ENCODE measurements around the gene OSBPL2.

The OSBPL2 gene

DNA sequence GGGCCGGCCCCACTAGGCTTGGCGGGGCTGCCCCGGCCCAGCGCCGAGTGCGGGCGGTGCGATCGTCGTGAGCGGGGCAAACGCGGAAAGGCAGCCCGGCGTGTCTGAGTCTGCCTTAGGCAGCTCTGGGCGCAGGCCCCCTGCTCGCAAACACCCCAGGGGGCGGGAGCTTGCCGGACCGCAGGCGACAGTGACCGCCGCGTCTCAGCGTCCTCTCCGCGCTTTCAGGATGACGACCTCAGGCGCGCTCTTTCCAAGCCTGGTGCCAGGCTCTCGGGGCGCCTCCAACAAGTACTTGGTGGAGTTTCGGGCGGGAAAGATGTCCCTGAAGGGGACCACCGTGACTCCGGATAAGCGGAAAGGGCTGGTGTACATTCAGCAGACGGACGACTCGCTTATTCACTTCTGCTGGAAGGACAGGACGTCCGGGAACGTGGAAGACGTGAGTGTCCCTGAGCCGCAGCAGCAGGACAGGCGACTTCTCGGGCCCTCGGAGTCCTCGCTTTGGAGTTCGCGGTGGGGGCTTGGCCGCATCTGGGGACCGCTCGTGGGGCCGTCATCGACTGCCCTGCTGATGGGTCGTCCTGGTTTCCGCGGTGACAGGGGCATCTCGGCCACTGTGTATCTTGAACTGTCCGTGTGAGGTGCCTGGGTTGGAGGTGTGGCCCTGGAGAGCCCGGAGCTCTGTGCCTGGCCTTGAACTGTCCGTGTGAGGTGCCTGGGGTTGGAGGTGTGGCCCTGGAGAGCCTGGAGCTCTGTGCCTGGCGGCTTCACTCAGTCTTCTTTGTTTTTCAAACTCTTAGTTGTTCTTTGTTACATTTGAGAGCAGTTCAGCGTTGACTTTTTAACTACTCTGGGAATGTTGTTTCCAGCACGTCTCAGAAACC, 65.3 kb downstream of the OSBPL2 start:
- no peak for DNase-seq

- no peak for DNase-seq
These were observed 66.2 kb downstream of the OSBPL2 start for GRCh38 chr20:62304331-62305148.

DNA sequence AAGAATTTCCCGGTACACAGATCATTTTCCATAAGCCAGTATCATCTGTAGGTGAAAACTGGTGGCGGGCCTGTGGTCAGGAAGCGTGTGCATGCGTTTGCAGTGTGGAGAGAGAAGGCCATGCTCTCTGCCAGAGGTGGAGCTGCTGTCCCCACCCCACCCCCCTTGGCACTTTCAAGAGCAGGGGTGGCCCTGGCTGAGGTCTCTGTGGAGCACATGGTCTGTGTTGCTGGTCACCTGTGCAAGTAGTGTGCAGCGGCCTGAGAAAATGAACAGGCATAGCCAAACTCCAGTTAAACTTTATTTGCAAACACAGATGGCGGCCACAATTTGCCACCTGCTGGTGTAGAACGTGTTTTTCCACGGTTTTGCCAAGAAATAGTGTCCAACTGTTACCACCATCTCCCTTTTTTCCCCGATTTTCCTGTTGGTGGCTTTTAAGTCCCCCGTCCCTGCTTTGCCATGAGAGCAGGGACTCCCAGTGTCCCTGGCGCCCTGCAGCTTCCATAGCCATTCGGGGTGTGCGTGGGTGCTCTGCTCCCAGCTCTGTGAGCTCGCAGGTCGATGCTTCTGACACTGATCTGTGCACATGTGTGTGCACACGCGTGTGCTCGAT, 66.9 kb downstream of the OSBPL2 start:
- no peak for DNase-seq

- no peak for DNase-seq
These were observed 67.6 kb downstream of the OSBPL2 start for GRCh38 chr20:62305765-62306413.

DNA sequence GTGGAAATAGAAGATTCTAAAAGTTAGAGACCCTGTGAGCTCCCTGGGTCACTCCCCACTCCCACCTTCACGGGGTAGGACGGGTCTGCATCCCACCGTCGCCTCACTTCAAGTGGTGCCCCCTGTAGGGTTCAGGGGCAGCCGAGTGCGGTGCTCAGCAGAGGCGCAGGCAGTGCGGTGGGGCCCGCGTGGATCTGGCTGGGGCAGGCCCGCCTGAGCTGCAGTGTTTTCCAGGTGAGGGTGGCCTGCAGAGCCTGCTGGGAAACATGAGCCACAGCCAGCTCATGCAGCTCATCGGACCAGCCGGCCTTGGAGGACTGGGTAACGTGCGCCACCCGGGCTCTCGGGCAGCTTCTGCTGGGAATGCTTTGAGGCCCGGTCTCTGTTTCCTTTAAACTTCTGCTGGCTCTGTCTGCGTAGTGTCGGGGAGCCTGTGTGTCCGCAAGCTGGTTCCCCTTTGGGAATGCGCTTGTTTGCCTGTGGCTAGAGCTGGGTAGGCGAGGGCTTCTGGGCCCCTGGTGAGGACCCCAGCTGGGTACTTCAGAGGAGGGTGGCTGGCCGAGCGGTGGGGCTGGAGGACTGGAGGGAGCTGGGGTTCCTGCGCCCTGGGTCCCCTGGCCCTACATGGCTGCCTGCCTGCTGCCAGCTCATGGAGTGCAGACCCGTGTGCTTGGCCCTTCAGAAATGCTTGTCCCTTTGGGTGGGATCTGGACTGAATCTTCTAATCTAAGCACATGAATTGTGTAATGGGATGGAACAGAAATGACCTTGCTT, 68.3 kb downstream of the OSBPL2 start:
- no peak for DNase-seq

DNA sequence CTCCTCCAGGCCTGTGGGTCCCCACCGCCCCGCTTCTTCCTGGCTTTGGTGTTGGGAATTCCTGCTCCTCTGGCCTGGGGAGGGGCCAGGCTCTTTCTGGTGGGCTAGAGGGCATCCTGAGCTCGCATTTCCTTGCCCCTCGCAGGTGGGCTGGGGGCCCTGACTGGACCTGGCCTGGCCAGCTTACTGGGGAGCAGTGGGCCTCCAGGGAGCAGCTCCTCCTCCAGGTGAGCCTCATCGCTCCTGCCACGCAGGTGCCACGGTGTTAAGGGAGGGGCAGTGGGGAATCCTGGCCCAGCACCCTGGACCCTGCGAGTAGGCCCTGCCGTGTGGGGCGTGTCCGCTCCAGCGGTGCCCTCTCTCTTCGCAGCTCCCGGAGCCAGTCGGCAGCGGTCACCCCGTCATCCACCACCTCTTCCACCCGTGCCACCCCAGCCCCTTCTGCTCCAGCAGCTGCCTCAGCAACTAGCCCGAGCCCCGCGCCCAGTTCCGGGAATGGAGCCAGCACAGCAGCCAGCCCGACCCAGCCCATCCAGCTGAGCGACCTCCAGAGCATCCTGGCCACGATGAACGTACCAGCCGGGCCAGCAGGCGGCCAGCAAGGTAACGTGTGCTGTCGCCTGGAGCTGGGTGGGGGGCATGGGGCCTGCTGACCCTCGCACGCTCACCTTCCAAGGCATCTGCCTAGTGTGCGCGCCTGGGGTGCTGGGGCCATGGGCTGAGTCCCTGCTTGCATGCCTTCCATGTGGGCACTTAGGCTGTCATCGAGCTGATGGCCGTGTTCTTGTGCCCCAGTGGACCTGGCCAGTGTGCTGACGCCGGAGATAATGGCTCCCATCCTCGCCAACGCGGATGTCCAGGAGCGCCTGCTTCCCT, 69.1 kb downstream of the OSBPL2 start:
- DNase-seq, result no peak

DNA sequence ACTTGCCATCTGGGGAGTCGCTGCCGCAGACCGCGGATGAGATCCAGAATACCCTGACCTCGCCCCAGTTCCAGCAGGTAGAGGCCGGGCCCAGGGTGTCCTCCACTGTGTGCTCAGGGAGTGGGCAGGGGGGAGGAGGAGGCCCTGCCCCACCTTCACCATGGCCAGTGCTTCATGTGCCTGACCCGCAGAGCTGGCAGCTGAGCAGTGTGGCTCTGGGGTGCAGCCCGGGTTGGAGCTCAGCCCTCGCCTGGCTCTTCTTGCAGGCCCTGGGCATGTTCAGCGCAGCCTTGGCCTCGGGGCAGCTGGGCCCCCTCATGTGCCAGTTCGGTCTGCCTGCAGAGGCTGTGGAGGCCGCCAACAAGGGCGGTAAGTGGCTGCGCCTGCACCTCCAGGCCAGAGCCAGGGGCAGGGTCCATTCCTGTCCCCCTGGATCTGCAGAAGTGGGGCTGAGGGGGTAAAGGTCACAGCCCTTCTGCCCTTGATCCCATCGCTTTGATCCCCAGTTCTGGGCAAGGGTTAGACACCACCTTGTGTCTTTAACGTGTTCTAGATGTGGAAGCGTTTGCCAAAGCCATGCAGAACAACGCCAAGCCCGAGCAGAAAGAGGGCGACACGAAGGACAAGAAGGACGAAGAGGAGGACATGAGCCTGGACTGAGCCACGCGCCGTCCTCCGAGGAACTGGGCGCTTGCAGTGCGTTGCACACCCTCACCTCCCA, 69.9 kb downstream of the OSBPL2 start:
- no peak for DNase-seq

- DNase-seq, result no peak
These were observed 71.0 kb downstream of the OSBPL2 start for GRCh38 chr20:62309198-62309944.

GRCh38 chr20:62309947-62310756, 71.8 kb downstream of the OSBPL2 start:
- no peak for DNase-seq

DNA sequence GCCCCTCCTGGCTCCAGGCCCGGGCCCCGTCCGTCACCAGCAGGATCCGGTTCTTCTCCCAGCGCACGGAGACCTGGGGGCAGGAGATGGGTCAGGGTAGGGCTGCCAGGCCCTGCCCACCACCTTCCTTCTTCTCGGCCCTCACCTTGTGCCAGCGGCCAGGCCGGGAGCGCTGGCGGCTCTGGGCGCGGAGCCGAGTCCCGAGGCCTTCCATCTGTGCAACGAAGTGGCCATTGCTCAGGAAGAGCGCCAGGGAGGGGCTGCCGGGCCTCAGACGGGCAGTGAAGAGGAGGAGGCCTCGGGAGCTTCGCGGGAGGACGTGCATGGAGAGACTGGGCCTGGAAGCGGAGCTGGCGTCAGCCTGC, 72.4 kb downstream of the OSBPL2 start:
- DNase-seq, result no peak

DNA sequence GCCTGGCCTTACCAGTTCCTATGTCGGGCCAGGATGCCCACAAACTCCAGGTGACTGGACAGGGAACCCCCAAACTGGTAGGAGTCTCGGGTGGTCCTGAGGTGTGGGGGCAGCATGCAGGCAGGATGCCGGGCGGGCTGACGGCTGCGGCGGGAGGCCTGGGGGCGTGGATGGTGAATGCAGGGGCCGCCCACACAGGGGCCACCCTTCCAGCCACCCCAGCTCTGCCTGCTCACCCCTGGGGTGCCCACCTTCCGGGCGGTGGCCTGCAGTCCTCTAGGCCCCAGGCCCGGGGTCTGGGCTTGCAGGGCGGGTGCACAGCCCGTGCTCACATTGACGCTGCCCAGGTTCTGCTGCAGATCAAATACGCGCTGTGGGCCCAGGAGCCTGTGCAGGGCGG, 72.8 kb downstream of the OSBPL2 start:
- no peak for DNase-seq

- no peak for DNase-seq
These were observed 73.7 kb downstream of the OSBPL2 start for GRCh38 chr20:62311832-62312661.

- no peak for DNase-seq
These were observed 74.3 kb downstream of the OSBPL2 start for GRCh38 chr20:62312662-62312977.

- no peak for DNase-seq
These were observed 74.7 kb downstream of the OSBPL2 start for GRCh38 chr20:62313021-62313420.

- no peak for DNase-seq
These were observed 75.4 kb downstream of the OSBPL2 start for GRCh38 chr20:62313460-62314338.

DNA sequence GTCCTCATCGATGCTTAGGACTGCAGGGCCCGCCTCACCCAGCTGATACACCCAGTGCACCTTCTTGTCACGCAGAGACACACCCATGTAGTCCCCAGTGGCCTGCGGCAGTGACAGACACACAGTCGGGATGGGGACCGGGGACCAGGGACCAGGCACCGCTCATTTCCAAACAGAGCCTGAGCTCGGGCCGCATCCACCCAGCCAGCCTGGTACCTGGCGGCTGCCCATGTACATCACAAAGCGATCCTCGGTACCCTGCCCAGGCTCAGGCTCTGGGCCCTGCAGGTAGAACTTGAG, 76.0 kb downstream of the OSBPL2 start:
- no peak for DNase-seq

DNA sequence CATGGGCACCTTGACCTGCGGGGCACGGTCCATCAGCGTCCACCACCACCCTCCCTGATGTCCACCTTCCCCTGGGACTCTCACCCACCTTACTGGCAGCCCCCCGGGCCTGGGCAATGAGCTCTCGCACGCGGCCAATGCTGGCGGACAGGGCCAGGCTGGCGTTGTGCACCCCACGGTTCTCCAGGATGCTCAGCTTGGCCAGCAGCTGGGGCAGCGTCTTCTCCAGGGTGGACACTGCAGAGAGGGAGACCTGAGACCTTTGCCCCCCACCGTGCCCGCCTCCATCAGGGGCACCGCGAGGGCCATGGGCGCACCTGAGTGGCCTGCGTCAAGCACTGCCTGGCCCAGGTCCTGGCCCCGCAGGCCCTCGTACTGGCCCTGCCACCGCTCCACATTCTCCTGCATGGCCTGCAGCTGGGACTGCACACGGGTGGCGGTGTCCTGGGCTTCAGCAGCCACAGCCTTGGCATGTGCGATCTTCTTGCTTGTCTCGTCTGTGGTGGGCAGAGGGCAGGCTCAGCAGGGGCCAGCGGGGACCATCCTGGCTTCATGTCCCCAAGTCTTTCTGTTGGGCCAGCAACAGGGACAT, 76.5 kb downstream of the OSBPL2 start:
- no peak for DNase-seq
